ENCODE measurements around the gene SPINK13. TPM values are rescaled to one million over a fixed set of nuclear protein-coding genes. Genes with fewer than 3 reads are reported as not detected.

The SPINK13 gene
- total RNA-seq = not detected in 2 replicates

GRCh38 chr5:148268566-148268965 is at the start of gene SPINK13:
Gene SPINK13 (plus strand): TSS chr5:148268794. CDS start chr5:148270073, 1,279 bp downstream.

GRCh38 chr5:148238418-148238794 is 30.2 kb upstream of the SPINK13 start, which contains the start of gene MARCOL:
Gene MARCOL (plus strand): TSS chr5:148238525. CDS start chr5:148238598, 73 bp downstream.

GRCh38 chr5:148312153-148312552 is 43.6 kb downstream of the SPINK13 start, which contains the start of gene SPINK7:
Gene SPINK7 (plus strand): TSS chr5:148312423. CDS start chr5:148312484, 61 bp downstream.

GRCh38 chr5:148335259-148335658 is 66.7 kb downstream of the SPINK13 start, which contains the start of gene SPINK9:
Gene SPINK9 (plus strand): TSS chr5:148335559. CDS start chr5:148335614, 55 bp downstream.

Small RNA genes lying within 50 kb of the gene (small RNA-seq; reads per million reads assigned to genes)
- not detected for gene HMGN1P16

Other genes starting within 250 kb of the SPINK13 start
- gene SPINK5, start 204.8 kb upstream of the SPINK13 start, total RNA-seq = not detected in 2 replicates
- not detected in 2 replicates for gene SPINK14, start 100.2 kb upstream of the SPINK13 start, total RNA-seq
- gene SPINK6, start 65.8 kb upstream of the SPINK13 start, total RNA-seq = 0.39 TPM in 1 of 2 replicates, not detected in the other
- gene MARCOL, start 30.3 kb upstream of the SPINK13 start, total RNA-seq = not detected in 2 replicates
- gene SPINK7, start 43.6 kb downstream of the SPINK13 start, total RNA-seq = not detected in 2 replicates
- not detected in 2 replicates for gene SPINK9, start 66.8 kb downstream of the SPINK13 start, total RNA-seq
- 61.7 and 72.2 TPM in 2 replicates for gene FBXO38, start 115.2 kb downstream of the SPINK13 start, total RNA-seq